Loucy (cell line): ENCODE data around the gene SART1.

ENCODE experiments used
- H2AFZ ChIP-seq: fragments of 200-600 bp; sonication (generic); 2 replicates; pipeline ENCODE4 v1.6.0; 2016; ENCODE audit warnings: antibody characterized with exemption, mild to moderate bottlenecking, low read length, moderate library complexity
- H3F3A ChIP-seq: fragments of 200-600 bp; 2 replicates; pipeline ENCODE4 v1.6.0; 2016; ENCODE audit warnings: antibody characterized with exemption, low read depth, mild to moderate bottlenecking
- H3K27me3 ChIP-seq: fragments of 200-600 bp; sonication (generic); 2 replicates; pipeline ENCODE4 v1.6.1; 2014; ENCODE audit warnings: low read length, mild to moderate bottlenecking; ENCODE audit not compliant: insufficient read depth, poor library complexity, severe bottlenecking
- H3K36me3 ChIP-seq: fragments of 200-600 bp; sonication (generic); 2 replicates; pipeline ENCODE4 v1.6.1; 2016; ENCODE audit warnings: low read length; ENCODE audit not compliant: insufficient read depth
- H3K4me1 ChIP-seq: fragments of 200-600 bp; sonication (generic); 2 replicates; pipeline ENCODE4 v1.5.1; 2014; ENCODE audit warnings: low read length, mild to moderate bottlenecking; ENCODE audit not compliant: insufficient read depth, poor library complexity, severe bottlenecking
- H3K4me2 ChIP-seq: fragments of 200-600 bp; sonication (generic); 2 replicates; pipeline ENCODE4 v1.6.0; 2014; ENCODE audit warnings: antibody characterized with exemption, low read length, low read depth, mild to moderate bottlenecking; ENCODE audit not compliant: poor library complexity, severe bottlenecking
- H3K4me3 ChIP-seq: fragments of 200-600 bp; sonication (generic); 2 replicates; pipeline ENCODE4 v1.5.1; 2014; ENCODE audit warnings: low read length, mild to moderate bottlenecking, mixed read lengths; ENCODE audit not compliant: poor library complexity, severe bottlenecking
- H3K79me2 ChIP-seq: fragments of 200-600 bp; sonication (generic); 2 replicates; pipeline ENCODE4 v1.6.1; 2014; ENCODE audit warnings: low read length; ENCODE audit not compliant: insufficient read depth
- H3K9ac ChIP-seq: fragments of 200-600 bp; sonication (generic); 2 replicates; pipeline ENCODE4 v1.6.0; 2014; ENCODE audit warnings: mild to moderate bottlenecking, low read depth, low read length, moderate library complexity; ENCODE audit not compliant: poor library complexity, severe bottlenecking
- H3K9me2 ChIP-seq: fragments of 200-600 bp; sonication (generic); replicated peaks from 2 replicates; pipeline ENCODE4 v1.6.1; 2016; ENCODE audit warnings: low read depth, low read length, mixed read lengths
- H3K9me3 ChIP-seq: fragments of 200-600 bp; sonication (generic); 2 replicates; pipeline ENCODE4 v1.6.1; 2014; ENCODE audit warnings: mild to moderate bottlenecking, antibody characterized with exemption, low read length, low read depth; ENCODE audit not compliant: insufficient read depth
- H4K20me1 ChIP-seq: fragments of 200-600 bp; sonication (generic); 2 replicates; pipeline ENCODE4 v1.6.0; 2014; ENCODE audit warnings: antibody characterized with exemption, low read length, mild to moderate bottlenecking; ENCODE audit not compliant: insufficient read depth, poor library complexity, severe bottlenecking
- EZH2phosphoT487 ChIP-seq: fragments of 200-600 bp; IDR thresholded peaks from 2 replicates; pipeline ENCODE4 v1.6.1; 2018; ENCODE audit warnings: antibody characterized with exemption, mild to moderate bottlenecking, moderate library complexity, borderline replicate concordance
- TF ChIP-seq, protein P1 (sequence below): fragments of 200-600 bp; sonication (generic); conservative IDR thresholded peaks from 2 replicates; pipeline ENCODE4 v1.5.1; 2014; ENCODE audit warnings: mild to moderate bottlenecking, antibody characterized with exemption, low read length

The SART1 gene, protein sequence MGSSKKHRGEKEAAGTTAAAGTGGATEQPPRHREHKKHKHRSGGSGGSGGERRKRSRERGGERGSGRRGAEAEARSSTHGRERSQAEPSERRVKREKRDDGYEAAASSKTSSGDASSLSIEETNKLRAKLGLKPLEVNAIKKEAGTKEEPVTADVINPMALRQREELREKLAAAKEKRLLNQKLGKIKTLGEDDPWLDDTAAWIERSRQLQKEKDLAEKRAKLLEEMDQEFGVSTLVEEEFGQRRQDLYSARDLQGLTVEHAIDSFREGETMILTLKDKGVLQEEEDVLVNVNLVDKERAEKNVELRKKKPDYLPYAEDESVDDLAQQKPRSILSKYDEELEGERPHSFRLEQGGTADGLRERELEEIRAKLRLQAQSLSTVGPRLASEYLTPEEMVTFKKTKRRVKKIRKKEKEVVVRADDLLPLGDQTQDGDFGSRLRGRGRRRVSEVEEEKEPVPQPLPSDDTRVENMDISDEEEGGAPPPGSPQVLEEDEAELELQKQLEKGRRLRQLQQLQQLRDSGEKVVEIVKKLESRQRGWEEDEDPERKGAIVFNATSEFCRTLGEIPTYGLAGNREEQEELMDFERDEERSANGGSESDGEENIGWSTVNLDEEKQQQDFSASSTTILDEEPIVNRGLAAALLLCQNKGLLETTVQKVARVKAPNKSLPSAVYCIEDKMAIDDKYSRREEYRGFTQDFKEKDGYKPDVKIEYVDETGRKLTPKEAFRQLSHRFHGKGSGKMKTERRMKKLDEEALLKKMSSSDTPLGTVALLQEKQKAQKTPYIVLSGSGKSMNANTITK

DNA sequence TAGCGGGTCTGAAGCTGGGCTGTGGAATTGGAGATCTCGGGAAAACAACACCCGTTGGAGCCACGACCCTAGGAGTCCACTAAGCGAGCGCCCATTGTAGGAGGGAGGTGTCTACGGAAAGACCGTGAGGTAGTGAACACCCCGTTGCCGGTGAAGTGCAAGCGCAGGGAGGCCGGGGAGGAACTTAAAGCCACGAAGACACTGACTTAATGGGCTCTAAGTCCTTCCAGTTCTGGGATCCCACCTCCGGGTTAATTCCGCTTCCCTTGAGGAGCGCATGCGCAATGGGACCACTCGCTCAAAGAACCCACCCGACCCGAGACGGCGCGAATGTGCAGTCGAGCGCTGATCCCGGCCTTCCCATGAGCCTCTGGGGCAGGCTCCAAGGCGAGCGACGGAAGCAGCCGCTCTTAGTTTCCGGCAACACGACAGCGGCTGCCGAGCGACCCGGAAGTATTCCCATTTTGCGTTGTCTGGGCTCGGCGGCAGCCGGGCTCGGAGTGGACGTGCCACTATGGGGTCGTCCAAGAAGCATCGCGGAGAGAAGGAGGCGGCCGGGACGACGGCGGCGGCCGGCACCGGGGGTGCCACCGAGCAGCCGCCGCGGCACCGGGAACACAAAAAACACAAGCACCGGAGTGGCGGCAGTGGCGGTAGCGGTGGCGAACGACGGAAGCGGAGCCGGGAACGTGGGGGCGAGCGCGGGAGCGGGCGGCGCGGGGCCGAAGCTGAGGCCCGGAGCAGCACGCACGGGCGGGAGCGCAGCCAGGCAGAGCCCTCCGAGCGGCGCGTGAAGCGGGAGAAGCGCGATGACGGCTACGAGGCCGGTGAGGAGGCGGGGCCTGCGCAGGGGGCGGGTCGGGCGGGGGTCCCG lies at the start of gene SART1:
TSS of gene SART1 (plus strand) at position 468 of the 874 bp plus-strand sequence. CDS start at position 515, 47 bp downstream.
- H3F3A ChIP-seq, result no peaks in the 10 kb centered on the region
- H3K4me3 ChIP-seq, result peak within 1 kb of the TSS; percentile 82
- no peaks in the 10 kb centered on the region for H3K27me3 ChIP-seq
- peaks cover 26% of the 10 kb centered on the region for H4K20me1 ChIP-seq
- H3K9me2 ChIP-seq, result no peaks in the 10 kb centered on the region
- H3K36me3 ChIP-seq, result peaks cover 26% of the 10 kb centered on the region; the same call in 1 of the 2 replicates
- peaks cover 23% of the 10 kb centered on the region for H3K4me1 ChIP-seq
- peaks cover 41% of the 10 kb centered on the region for H3K79me2 ChIP-seq
- no peaks in the 10 kb centered on the region for H3K9me3 ChIP-seq
- TF ChIP-seq EZH2phosphoT487, result no peak
- TF ChIP-seq, protein P1, sequence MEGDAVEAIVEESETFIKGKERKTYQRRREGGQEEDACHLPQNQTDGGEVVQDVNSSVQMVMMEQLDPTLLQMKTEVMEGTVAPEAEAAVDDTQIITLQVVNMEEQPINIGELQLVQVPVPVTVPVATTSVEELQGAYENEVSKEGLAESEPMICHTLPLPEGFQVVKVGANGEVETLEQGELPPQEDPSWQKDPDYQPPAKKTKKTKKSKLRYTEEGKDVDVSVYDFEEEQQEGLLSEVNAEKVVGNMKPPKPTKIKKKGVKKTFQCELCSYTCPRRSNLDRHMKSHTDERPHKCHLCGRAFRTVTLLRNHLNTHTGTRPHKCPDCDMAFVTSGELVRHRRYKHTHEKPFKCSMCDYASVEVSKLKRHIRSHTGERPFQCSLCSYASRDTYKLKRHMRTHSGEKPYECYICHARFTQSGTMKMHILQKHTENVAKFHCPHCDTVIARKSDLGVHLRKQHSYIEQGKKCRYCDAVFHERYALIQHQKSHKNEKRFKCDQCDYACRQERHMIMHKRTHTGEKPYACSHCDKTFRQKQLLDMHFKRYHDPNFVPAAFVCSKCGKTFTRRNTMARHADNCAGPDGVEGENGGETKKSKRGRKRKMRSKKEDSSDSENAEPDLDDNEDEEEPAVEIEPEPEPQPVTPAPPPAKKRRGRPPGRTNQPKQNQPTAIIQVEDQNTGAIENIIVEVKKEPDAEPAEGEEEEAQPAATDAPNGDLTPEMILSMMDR, result no peak
- H3K9ac ChIP-seq, result peak within 1 kb of the TSS; percentile 90
- H2AFZ ChIP-seq, result peak within 1 kb of the TSS; percentile 72
- peak within 1 kb of the TSS; percentile 100 for H3K4me2 ChIP-seq

DNA sequence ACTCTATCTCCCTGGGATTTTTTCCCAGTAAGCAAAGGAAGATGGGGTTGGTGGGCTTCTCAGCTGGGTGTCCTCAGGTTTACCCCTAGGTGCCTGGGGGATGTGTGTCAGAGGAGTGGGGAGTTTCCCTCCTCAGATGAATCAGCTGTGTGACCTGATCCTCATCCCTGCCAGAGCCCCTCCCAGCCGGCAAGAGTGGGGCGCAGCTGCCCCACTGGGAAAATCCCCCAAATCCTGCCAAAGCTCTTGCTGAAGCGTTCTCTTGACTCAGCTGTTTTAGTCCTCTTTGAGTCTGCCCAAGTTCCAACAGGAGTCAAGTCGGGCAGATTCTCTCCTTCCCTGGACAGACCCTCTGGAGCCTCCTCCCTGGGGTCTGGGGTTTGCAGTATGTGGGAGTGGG lies 48.7 kb upstream of the SART1 start:
- no peaks in the 10 kb centered on the region for H4K20me1 ChIP-seq
- peaks cover 19% of the 10 kb centered on the region for H3K79me2 ChIP-seq
- no peak overlapping the region for H3K4me3 ChIP-seq
- TF ChIP-seq, protein P1, result no peak
- no peak for TF ChIP-seq EZH2phosphoT487
- H3K36me3 ChIP-seq, result no peaks in the 10 kb centered on the region
- no peaks in the 10 kb centered on the region for H3K27me3 ChIP-seq
- H3F3A ChIP-seq, result no peaks in the 10 kb centered on the region
- H3K9ac ChIP-seq, result no peak overlapping the region
- peaks cover 16% of the 10 kb centered on the region for H3K4me1 ChIP-seq
- H3K4me2 ChIP-seq, result no peak overlapping the region
- no peaks in the 10 kb centered on the region for H3K9me2 ChIP-seq
- H3K9me3 ChIP-seq, result no peaks in the 10 kb centered on the region
- H2AFZ ChIP-seq, result no peak overlapping the region

DNA sequence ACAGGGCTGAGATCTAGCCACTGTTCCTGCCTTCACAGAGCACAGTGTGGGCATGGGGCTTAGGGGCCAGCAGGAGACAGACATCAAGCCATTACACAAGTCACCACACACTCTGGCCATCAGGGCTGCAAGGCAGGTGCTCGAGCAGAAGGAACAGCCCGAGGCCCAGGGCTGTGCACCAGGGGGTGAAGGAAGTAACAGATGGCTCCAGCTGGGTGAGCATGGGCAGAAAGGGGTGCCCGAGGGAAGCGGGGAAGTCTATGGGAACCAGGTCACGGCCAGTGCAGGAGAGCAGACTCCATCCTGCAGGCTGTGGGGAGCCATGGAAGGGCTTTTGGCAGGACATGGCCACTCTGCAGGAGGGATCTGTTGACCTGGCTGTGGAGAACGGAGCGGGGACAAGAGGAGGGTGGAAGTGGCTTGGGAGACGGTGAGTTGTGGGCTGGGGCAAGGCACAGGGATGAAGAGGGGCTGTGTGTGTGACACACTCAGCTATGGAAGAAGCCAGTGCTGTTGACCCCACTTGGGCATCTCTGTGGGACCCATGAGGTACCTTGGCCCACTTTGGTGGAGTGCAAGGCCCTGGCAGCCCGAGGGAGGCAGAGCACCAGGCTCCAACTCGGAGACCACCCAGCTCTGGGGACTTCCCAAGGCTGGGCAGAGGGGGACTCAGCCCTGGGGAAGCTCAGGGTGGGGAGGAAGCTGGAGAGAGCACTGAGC lies 46.3 kb upstream of the SART1 start:
- TF ChIP-seq, protein P1, result no peak
- no peak for TF ChIP-seq EZH2phosphoT487
- Histone ChIP-seq H2AFZ (no peak overlapping the region), H3K36me3 (no peaks in the 10 kb centered on the region), H3K9ac (no peak overlapping the region), H3K9me2 (no peaks in the 10 kb centered on the region), H3K79me2 (peaks cover 35% of the 10 kb centered on the region), H3F3A (no peaks in the 10 kb centered on the region), H3K4me2 (peak overlapping the region; percentile 17), H3K4me1 (peaks cover 25% of the 10 kb centered on the region), H3K9me3 (no peaks in the 10 kb centered on the region), H3K27me3 (no peaks in the 10 kb centered on the region), H3K4me3 (no peak overlapping the region), H4K20me1 (peaks cover 10% of the 10 kb centered on the region)
